ENCODE results near the gene NAGLU.

Gene NAGLU

GRCh38 chr17:42494673-42495072 lies 41.4 kb upstream of the NAGLU start:
- Histone ChIP-seq H3K27me3 (ENCODE audit: control insufficient read depth, low read length) (peaks cover 7% of the 10 kb centered on the region; the same call in 1 of the 2 replicates), H3K36me3 (ENCODE audit: control insufficient read depth, low read length) (no peaks in the 10 kb centered on the region), H3K9me2 (replicated peaks; ENCODE audit: control insufficient read depth, low read length) (no peaks in the 10 kb centered on the region), H3F3A (ENCODE audit: control insufficient read depth, insufficient read depth) (no peaks in the 10 kb centered on the region), H4K20me1 (ENCODE audit: control insufficient read depth, insufficient read depth, low read depth, low read length) (no peaks in the 10 kb centered on the region), H3K4me2 (ENCODE audit: low read length) (no peak overlapping the region), H3K4me1 (ENCODE audit: control insufficient read depth, low read length) (peaks cover 3% of the 10 kb centered on the region; the same call in 1 of the 2 replicates), H3K79me2 (ENCODE audit: control insufficient read depth, low read length) (no peaks in the 10 kb centered on the region), H3K4me3 (ENCODE audit: low read length) (no peak overlapping the region), H3K27ac (ENCODE audit: low read depth, low read length) (no peak overlapping the region), H3K9me3 (ENCODE audit: control insufficient read depth, insufficient read depth, low read length) (no peaks in the 10 kb centered on the region)
- TF ChIP-seq CTCF (IDR thresholded peaks at IDR 0.05; ENCODE audit: low read depth, low read length, poor library complexity, severe bottlenecking) (no peak), EZH2phosphoT487 (IDR thresholded peaks at IDR 0.05; ENCODE audit: borderline replicate concordance, low read length) (no peak)

GRCh38 chr17:42498828-42499227 lies 37.2 kb upstream of the NAGLU start:
- Histone ChIP-seq H3K4me3 (ENCODE audit: low read length) (no peak overlapping the region), H3K36me3 (ENCODE audit: control insufficient read depth, low read length) (no peaks in the 10 kb centered on the region), H3F3A (ENCODE audit: control insufficient read depth, insufficient read depth) (no peaks in the 10 kb centered on the region), H4K20me1 (ENCODE audit: control insufficient read depth, insufficient read depth, low read depth, low read length) (no peaks in the 10 kb centered on the region), H3K9me3 (ENCODE audit: control insufficient read depth, insufficient read depth, low read length) (no peaks in the 10 kb centered on the region), H3K27me3 (ENCODE audit: control insufficient read depth, low read length) (peaks cover 13% of the 10 kb centered on the region), H3K4me2 (ENCODE audit: low read length) (no peak overlapping the region), H3K27ac (ENCODE audit: low read depth, low read length) (no peak overlapping the region), H3K4me1 (ENCODE audit: control insufficient read depth, low read length) (peaks cover 3% of the 10 kb centered on the region; the same call in 1 of the 2 replicates), H3K9me2 (replicated peaks; ENCODE audit: control insufficient read depth, low read length) (no peaks in the 10 kb centered on the region), H3K79me2 (ENCODE audit: control insufficient read depth, low read length) (no peaks in the 10 kb centered on the region)
- TF ChIP-seq EZH2phosphoT487 (IDR thresholded peaks at IDR 0.05; ENCODE audit: borderline replicate concordance, low read length): no peak
- no peak for TF ChIP-seq CTCF (IDR thresholded peaks at IDR 0.05; ENCODE audit: low read depth, low read length, poor library complexity, severe bottlenecking)

GRCh38 chr17:42502091-42502490 lies 34.0 kb upstream of the NAGLU start:
- no peaks in the 10 kb centered on the region for H3K9me3 ChIP-seq (ENCODE audit: control insufficient read depth, insufficient read depth, low read length)
- no peaks in the 10 kb centered on the region for H4K20me1 ChIP-seq (ENCODE audit: control insufficient read depth, insufficient read depth, low read depth, low read length)
- no peak overlapping the region for H3K4me3 ChIP-seq (ENCODE audit: low read length)
- H3K36me3 ChIP-seq (ENCODE audit: control insufficient read depth, low read length): no peaks in the 10 kb centered on the region
- no peak overlapping the region for H3K4me2 ChIP-seq (ENCODE audit: low read length)
- H3K4me1 ChIP-seq (ENCODE audit: control insufficient read depth, low read length): no peaks in the 10 kb centered on the region
- H3K9me2 ChIP-seq (replicated peaks; ENCODE audit: control insufficient read depth, low read length): no peaks in the 10 kb centered on the region
- no peaks in the 10 kb centered on the region for H3F3A ChIP-seq (ENCODE audit: control insufficient read depth, insufficient read depth)
- H3K27ac ChIP-seq (ENCODE audit: low read depth, low read length): no peak overlapping the region
- H3K79me2 ChIP-seq (ENCODE audit: control insufficient read depth, low read length): no peaks in the 10 kb centered on the region
- TF ChIP-seq EZH2phosphoT487 (IDR thresholded peaks at IDR 0.05; ENCODE audit: borderline replicate concordance, low read length): no peak
- no peak for TF ChIP-seq CTCF (IDR thresholded peaks at IDR 0.05; ENCODE audit: low read depth, low read length, poor library complexity, severe bottlenecking)
- H3K27me3 ChIP-seq (ENCODE audit: control insufficient read depth, low read length): peaks cover 22% of the 10 kb centered on the region

All from DOHH2 (cell line).